WTC11 (cell line): Measurements from ENCODE around the gene TANGO2. TPM values are rescaled to one million over a fixed set of nuclear protein-coding genes. Genes with fewer than 3 reads are reported as not detected.

Experiments used
- ATAC-seq: fragments of 200-7000 bp; cut with Tn5 transposase; 2 replicates; pipeline ENCODE4 v1.10.0; 2021; ENCODE audit warnings: mild to moderate bottlenecking, moderate library complexity
- CTCF ChIA-PET: fragments of 300-600 bp; sonication (Branson Sonifier 250); formaldehyde crosslinking; loops from one replicate; lab custom pipeline; 2021; ENCODE audit warnings: antibody characterized with exemption; lab: Charles Lee
- POLR2A ChIA-PET: fragments of 350-600 bp; sonication (Branson Sonifier 250); formaldehyde crosslinking; loops from one replicate; lab custom pipeline; 2021; ENCODE audit warnings: antibody characterized with exemption; lab: Charles Lee
- DNase-seq: peaks from one replicate; pipeline ENCODE4 v3.0.0; 2021; ENCODE audit warnings: low spot score
- H3K27ac Mint-ChIP-seq: 2 replicates; pipeline ENCODE4 v1.8.0; 2021; ENCODE audit warnings: mixed read lengths
- H3K27me3 Mint-ChIP-seq: 2 replicates; pipeline ENCODE4 v1.8.0; 2021; ENCODE audit warnings: low read depth, mild to moderate bottlenecking, moderate library complexity, mixed read lengths
- H3K36me3 Mint-ChIP-seq: 2 replicates; pipeline ENCODE4 v1.8.0; 2021; ENCODE audit warnings: mixed read lengths
- H3K4me1 Mint-ChIP-seq: 2 replicates; pipeline ENCODE4 v1.8.0; 2022; ENCODE audit warnings: mixed read lengths
- H3K4me3 Mint-ChIP-seq: 2 replicates; pipeline ENCODE4 v1.8.0; 2021; ENCODE audit warnings: mild to moderate bottlenecking, moderate library complexity, mixed read lengths
- H3K9me3 Mint-ChIP-seq: 2 replicates; pipeline ENCODE4 v1.8.0; 2021; ENCODE audit warnings: mixed read lengths
- E2F5 ChIP-seq: sonication (generic); formaldehyde crosslinking; IDR thresholded peaks from 2 replicates; pipeline ENCODE4 v1.8.1; 2022; ENCODE audit warnings: mild to moderate bottlenecking, moderate library complexity, missing genetic modification reagents
- EMX1 ChIP-seq: fragments of 250-450 bp; sonication (Bioruptor Pico); IDR thresholded peaks from 2 replicates; pipeline ENCODE4 v1.8.0; 2021; ENCODE audit warnings: mild to moderate bottlenecking
- ESRRA ChIP-seq: sonication (generic); formaldehyde crosslinking; IDR thresholded peaks from 2 replicates; pipeline ENCODE4 v1.8.1; 2022; ENCODE audit warnings: mild to moderate bottlenecking, missing genetic modification reagents, borderline replicate concordance
- FOXJ3 ChIP-seq: sonication (generic); formaldehyde crosslinking; IDR thresholded peaks from 2 replicates; pipeline ENCODE4 v1.9.0; 2021; ENCODE audit warnings: missing genetic modification reagents, mild to moderate bottlenecking, borderline replicate concordance
- GABPB1 ChIP-seq: sonication (generic); formaldehyde crosslinking; IDR thresholded peaks from 2 replicates; pipeline ENCODE4 v1.8.1; 2023; ENCODE audit warnings: mild to moderate bottlenecking, missing genetic modification reagents
- GRHL2 ChIP-seq: fragments of 250-450 bp; sonication (Bioruptor Pico); IDR thresholded peaks from 2 replicates; pipeline ENCODE4 v1.8.0; 2022; ENCODE audit warnings: mild to moderate bottlenecking, moderate library complexity; ENCODE audit not compliant: insufficient replicate concordance, severe bottlenecking
- PRRX2 ChIP-seq: fragments of 250-450 bp; sonication (Bioruptor Pico); IDR thresholded peaks from 2 replicates; pipeline ENCODE4 v1.8.0; 2021; ENCODE audit warnings: mild to moderate bottlenecking
- USF2 ChIP-seq: sonication (generic); formaldehyde crosslinking; IDR thresholded peaks from 2 replicates; pipeline ENCODE4 v1.8.1; 2023; ENCODE audit warnings: mild to moderate bottlenecking, missing genetic modification reagents, moderate library complexity
- ZBTB43 ChIP-seq: sonication (generic); formaldehyde crosslinking; IDR thresholded peaks from 2 replicates; pipeline ENCODE4 v1.8.1; 2023; ENCODE audit warnings: mild to moderate bottlenecking, missing genetic modification reagents
- ZNF263 ChIP-seq: sonication (generic); formaldehyde crosslinking; IDR thresholded peaks from 2 replicates; pipeline ENCODE4 v1.8.1; 2022; ENCODE audit warnings: low read depth, mild to moderate bottlenecking, moderate library complexity, missing genetic modification reagents
- ZNF317 ChIP-seq: sonication (generic); formaldehyde crosslinking; IDR thresholded peaks from 2 replicates; pipeline ENCODE4 v1.8.1; 2023; ENCODE audit warnings: low read depth, mild to moderate bottlenecking, moderate library complexity, missing genetic modification reagents, borderline replicate concordance
- ZNF423 ChIP-seq: fragments of 250-450 bp; sonication (Bioruptor Pico); IDR thresholded peaks from 2 replicates; pipeline ENCODE4 v2.1.2; 2022; ENCODE audit warnings: mild to moderate bottlenecking, moderate library complexity
- ZNF532 ChIP-seq: fragments of 250-450 bp; sonication (Bioruptor Pico); IDR thresholded peaks from 2 replicates; pipeline ENCODE4 v1.9.0; 2021; ENCODE audit warnings: mild to moderate bottlenecking, borderline replicate concordance
- total RNA-seq: library from RNA; stranded (reverse); gene quantifications from 3 replicates; pipeline ENCODE4 v1.2.3, GENCODE V29; 2021

TANGO2 gene
- total RNA-seq, 1 experiment from 2014 or later, result 14.8 TPM

GRCh38 chr22:19998232-19998951 lies 22.5 kb upstream of the TANGO2 start:
- Mint-ChIP-seq H3K9me3 (peaks cover 5% of the 10 kb centered on the region), H3K4me3 (no peak overlapping the region), H3K27ac (0 out of 2 replicates have a peak overlapping the region, but pooled peaks have one; percentile 60), H3K27me3 (no peaks in the 10 kb centered on the region), H3K36me3 (peaks cover 6% of the 10 kb centered on the region), H3K4me1 (peaks cover 26% of the 10 kb centered on the region)
- DNase-seq, result no peak
- ChIA-PET CTCF (interaction anchor here (0.6 to 4.9 kb wide), 6 partner anchors 10 to 231 kb away, joined by 3 to 30 read pairs (median 3); partner anchors contain the start of gene DGCR8), POLR2A (interaction anchor here (0.8 kb wide), 1 partner anchor 9 kb away, joined by 3 read pairs; no protein-coding TSS in a partner anchor)
- TF ChIP-seq E2F5 (CRISPR knock-in tag) (no peak), ZNF423 (CRISPR knock-in tag) (peak; percentile 21; the same call in 1 of the 2 replicates)
- no peak; the same call in 1 of the 2 replicates for ATAC-seq

GRCh38 chr22:19998991-19999820 lies 21.7 kb upstream of the TANGO2 start:
- POLR2A ChIA-PET, result interaction anchor here (0.8 kb wide), 1 partner anchor 10 kb away, joined by 3 read pairs; no protein-coding TSS in a partner anchor

GRCh38 chr22:20000246-20001081 lies 20.4 kb upstream of the TANGO2 start:
- H3K4me1 Mint-ChIP-seq, result peaks cover 26% of the 10 kb centered on the region
- DNase-seq (no peak), ATAC-seq (peak; percentile 46)
- TF ChIP-seq ZBTB43 (CRISPR knock-in tag), result peak; percentile 57; the same call in 1 of the 2 replicates
- TF ChIP-seq ZNF317 (CRISPR knock-in tag), result no peak
- H3K4me3 Mint-ChIP-seq, result no peak overlapping the region
- H3K27me3 Mint-ChIP-seq, result no peaks in the 10 kb centered on the region
- H3K36me3 Mint-ChIP-seq, result peaks cover 24% of the 10 kb centered on the region
- POLR2A ChIA-PET, result no interaction called here
- peaks cover 23% of the 10 kb centered on the region for H3K9me3 Mint-ChIP-seq
- peak overlapping the region; percentile 86 for H3K27ac Mint-ChIP-seq
- CTCF ChIA-PET, result interaction anchor here (1.0 to 4.9 kb wide), 5 partner anchors 10 to 130 kb away, joined by 3 to 30 read pairs (median 7); no protein-coding TSS in a partner anchor

More at GRCh38 chr22:19998991-19999820, 21.7 kb upstream of the TANGO2 start:
- no peak overlapping the region; the same call in 1 of the 2 replicates for H3K27ac Mint-ChIP-seq
- H3K9me3 Mint-ChIP-seq, result peaks cover 13% of the 10 kb centered on the region
- H3K4me3 Mint-ChIP-seq, result no peak overlapping the region
- CTCF ChIA-PET, result interaction anchor here (0.6 to 4.9 kb wide), 6 partner anchors 11 to 81 kb away, joined by 3 to 30 read pairs (median 7); partner anchors contain the start of gene DGCR8
- no peak for DNase-seq
- H3K27me3 Mint-ChIP-seq, result no peaks in the 10 kb centered on the region
- H3K4me1 Mint-ChIP-seq, result peaks cover 26% of the 10 kb centered on the region
- H3K36me3 Mint-ChIP-seq, result peaks cover 14% of the 10 kb centered on the region
- TF ChIP-seq FOXJ3 (CRISPR knock-in tag), result no peak
- TF ChIP-seq ZNF423 (CRISPR knock-in tag), result peak; percentile 22; the same call in 1 of the 2 replicates
- no peak for ATAC-seq

GRCh38 chr22:20001082-20001638 lies 19.8 kb upstream of the TANGO2 start:
- peaks cover 26% of the 10 kb centered on the region for H3K4me1 Mint-ChIP-seq
- H3K27me3 Mint-ChIP-seq, result no peaks in the 10 kb centered on the region
- H3K4me3 Mint-ChIP-seq, result no peak overlapping the region
- H3K9me3 Mint-ChIP-seq, result peaks cover 27% of the 10 kb centered on the region
- ATAC-seq, result no peak
- ChIA-PET CTCF (interaction anchor here (1.3 to 4.9 kb wide), 3 partner anchors 10 to 14 kb away, joined by 5 to 30 read pairs (median 10); no protein-coding TSS in a partner anchor), POLR2A (no interaction called here)
- H3K27ac Mint-ChIP-seq, result no peak overlapping the region
- H3K36me3 Mint-ChIP-seq, result peaks cover 27% of the 10 kb centered on the region
- DNase-seq, result no peak
- TF ChIP-seq FOXJ3 (CRISPR knock-in tag), result no peak
- TF ChIP-seq EMX1 (CRISPR knock-in tag), result no peak
- no peak for TF ChIP-seq PRRX2 (CRISPR knock-in tag)
- no peak for TF ChIP-seq ESRRA (CRISPR knock-in tag)
- no peak for TF ChIP-seq ZNF532 (CRISPR knock-in tag)
- no peak for TF ChIP-seq GRHL2 (CRISPR knock-in tag)
- no peak for TF ChIP-seq USF2 (CRISPR knock-in tag)
- TF ChIP-seq GABPB1 (CRISPR knock-in tag), result no peak
- no peak for TF ChIP-seq ZNF263 (CRISPR knock-in tag)
